Measurements from ENCODE around the gene CYTH4. TPM values are rescaled to one million over a fixed set of nuclear protein-coding genes. Genes with fewer than 3 reads are reported as not detected.

The CYTH4 gene
- total RNA-seq, 2 donors from 2014 or later = 2.3 to 7.9 TPM

- no peaks in the 10 kb centered on the region for H3K4me1 ChIP-seq
- H3K4me3 ChIP-seq = no peak overlapping the region
- TF ChIP-seq CTCF (IDR thresholded peaks at IDR 0.05) (no peak), POLR2A (IDR thresholded peaks at IDR 0.05) (no peak)
- ATAC-seq = no peak
- intact Hi-C loops (cut with DNase I) = no loop called here
- 64 to 67% methylated on average over 9 to 11 of the region's 11 CpGs for WGBS, 2 donors
- H3K36me3 ChIP-seq (replicated peaks in 1 of 2; ENCODE audit: insufficient read depth in 1 of 2, low read depth in 2 of 2) = no peaks in the 10 kb centered on the region
- H3K27ac ChIP-seq = peak overlapping the region in 1 of 4 donors; percentile 45
- DNase-seq = no peak
- H3K9me3 ChIP-seq = no peaks in the 10 kb centered on the region
- no peaks in the 10 kb centered on the region for H3K27me3 ChIP-seq
These were observed 7.2 kb upstream of the CYTH4 start for GRCh38 chr22:37275134-37275533.

DNA sequence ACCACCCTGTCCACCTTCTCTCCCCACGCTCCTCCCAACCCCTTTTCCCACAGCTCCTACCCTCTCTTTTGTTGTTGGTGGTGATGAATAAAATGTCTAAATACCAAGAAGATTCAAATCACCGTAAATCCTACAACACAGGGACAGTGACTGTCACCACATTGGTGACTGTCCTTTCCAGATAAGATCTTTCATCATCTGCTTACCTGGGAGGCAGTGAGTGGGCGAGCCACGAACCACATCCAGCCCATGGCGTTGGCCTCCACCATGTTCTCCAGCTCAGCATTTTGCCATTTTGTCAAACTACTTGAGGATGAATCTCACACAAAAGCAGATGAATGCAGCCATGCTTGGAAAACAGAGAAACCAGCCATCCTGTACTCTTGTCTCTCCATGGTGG is 6.7 kb upstream of the CYTH4 start:
- DNase-seq = no peak
- H3K27me3 ChIP-seq = no peaks in the 10 kb centered on the region
- intact Hi-C loops (cut with DNase I) = no loop called here

DNA sequence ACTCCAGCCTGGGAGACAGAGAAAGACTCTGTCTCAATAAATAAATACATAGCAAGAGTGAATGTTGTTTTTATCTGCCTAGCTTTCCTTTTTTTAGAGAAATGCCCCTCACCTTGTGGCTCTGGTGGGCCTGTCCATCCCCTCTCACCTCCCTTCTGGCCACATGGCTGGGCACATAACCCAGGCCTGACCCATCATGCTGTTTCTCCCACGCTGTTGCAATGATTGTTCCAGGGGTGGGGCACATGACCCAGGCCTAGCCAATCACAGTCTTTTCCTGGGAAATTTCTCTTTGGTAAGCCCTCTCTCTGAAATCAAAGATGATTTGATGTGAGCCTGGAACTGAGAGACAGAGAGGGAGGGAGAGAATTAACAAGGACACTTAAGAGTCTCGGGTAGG is 5.5 kb upstream of the CYTH4 start:
- ATAC-seq (no peak), DNase-seq (no peak)
- Histone ChIP-seq H3K27me3 (no peaks in the 10 kb centered on the region), H3K36me3 (replicated peaks in 1 of 2; ENCODE audit: insufficient read depth in 1 of 2, low read depth in 2 of 2) (no peaks in the 10 kb centered on the region), H3K9me3 (no peaks in the 10 kb centered on the region), H3K4me3 (no peak overlapping the region), H3K4me1 (no peaks in the 10 kb centered on the region), H3K27ac (no peak overlapping the region)
- TF ChIP-seq POLR2A (IDR thresholded peaks at IDR 0.05) (no peak), CTCF (IDR thresholded peaks at IDR 0.05) (no peak)
- intact Hi-C loops (cut with DNase I) = no loop called here
- 69 to 72% methylated on average over 2 of the region's 2 CpGs for WGBS, 2 donors

More for the DNA sequence above, 6.7 kb upstream of the CYTH4 start:
- no peak overlapping the region for H3K27ac ChIP-seq
- no peaks in the 10 kb centered on the region for H3K4me1 ChIP-seq
- 72% methylated on average over 5 of the region's 5 CpGs for WGBS, 2 donors
- TF ChIP-seq POLR2A (IDR thresholded peaks at IDR 0.05) (no peak), CTCF (IDR thresholded peaks at IDR 0.05) (no peak)
- H3K36me3 ChIP-seq (replicated peaks in 1 of 2; ENCODE audit: insufficient read depth in 1 of 2, low read depth in 2 of 2) = no peaks in the 10 kb centered on the region
- H3K9me3 ChIP-seq = no peaks in the 10 kb centered on the region
- no peak for ATAC-seq
- H3K4me3 ChIP-seq = no peak overlapping the region

GRCh38 chr22:37277384-37277783 is 4.9 kb upstream of the CYTH4 start:
- H3K4me3 ChIP-seq = no peak overlapping the region
- H3K27ac ChIP-seq = no peak overlapping the region
- no peak for DNase-seq
- ATAC-seq = no peak
- no peaks in the 10 kb centered on the region for H3K4me1 ChIP-seq
- TF ChIP-seq POLR2A (IDR thresholded peaks at IDR 0.05) = no peak
- no peak for TF ChIP-seq CTCF (IDR thresholded peaks at IDR 0.05)
- 71 to 75% methylated on average over 11 of the region's 11 CpGs for WGBS, 2 donors
- peaks cover 0 to 3% of the 10 kb centered on the region in 2 donors for H3K27me3 ChIP-seq
- intact Hi-C loops (cut with DNase I) = no loop called here
- no peaks in the 10 kb centered on the region for H3K9me3 ChIP-seq
- H3K36me3 ChIP-seq (replicated peaks in 1 of 2; ENCODE audit: insufficient read depth in 1 of 2, low read depth in 2 of 2) = no peaks in the 10 kb centered on the region

- no peak overlapping the region for H3K4me3 ChIP-seq
- H3K9me3 ChIP-seq = no peaks in the 10 kb centered on the region
- DNase-seq (no peak), ATAC-seq (no peak)
- TF ChIP-seq CTCF (IDR thresholded peaks at IDR 0.05) = no peak
- TF ChIP-seq POLR2A (IDR thresholded peaks at IDR 0.05) = no peak
- H3K36me3 ChIP-seq (replicated peaks in 1 of 2; ENCODE audit: insufficient read depth in 1 of 2, low read depth in 2 of 2) = no peaks in the 10 kb centered on the region
- no peak overlapping the region for H3K27ac ChIP-seq
- peaks cover 0 to 10% of the 10 kb centered on the region in 2 donors for H3K27me3 ChIP-seq
- WGBS, 2 donors = 48 to 62% methylated on average over 5 of the region's 5 CpGs
- H3K4me1 ChIP-seq = no peaks in the 10 kb centered on the region
- intact Hi-C loops (cut with DNase I) = no loop called here
These were observed 4.0 kb upstream of the CYTH4 start for GRCh38 chr22:37278261-37278660.
